HG03135 (cell line): ENCODE measurements around the gene HEXIM2.

Source experiments
- ATAC-seq: cut with Tn5 transposase; IDR thresholded peaks from one replicate; pipeline ENCODE4 v1.9.1; 2021; ENCODE audit warnings: mild to moderate bottlenecking, moderate library complexity; ENCODE audit not compliant: unreplicated experiment

HEXIM2 gene

DNA sequence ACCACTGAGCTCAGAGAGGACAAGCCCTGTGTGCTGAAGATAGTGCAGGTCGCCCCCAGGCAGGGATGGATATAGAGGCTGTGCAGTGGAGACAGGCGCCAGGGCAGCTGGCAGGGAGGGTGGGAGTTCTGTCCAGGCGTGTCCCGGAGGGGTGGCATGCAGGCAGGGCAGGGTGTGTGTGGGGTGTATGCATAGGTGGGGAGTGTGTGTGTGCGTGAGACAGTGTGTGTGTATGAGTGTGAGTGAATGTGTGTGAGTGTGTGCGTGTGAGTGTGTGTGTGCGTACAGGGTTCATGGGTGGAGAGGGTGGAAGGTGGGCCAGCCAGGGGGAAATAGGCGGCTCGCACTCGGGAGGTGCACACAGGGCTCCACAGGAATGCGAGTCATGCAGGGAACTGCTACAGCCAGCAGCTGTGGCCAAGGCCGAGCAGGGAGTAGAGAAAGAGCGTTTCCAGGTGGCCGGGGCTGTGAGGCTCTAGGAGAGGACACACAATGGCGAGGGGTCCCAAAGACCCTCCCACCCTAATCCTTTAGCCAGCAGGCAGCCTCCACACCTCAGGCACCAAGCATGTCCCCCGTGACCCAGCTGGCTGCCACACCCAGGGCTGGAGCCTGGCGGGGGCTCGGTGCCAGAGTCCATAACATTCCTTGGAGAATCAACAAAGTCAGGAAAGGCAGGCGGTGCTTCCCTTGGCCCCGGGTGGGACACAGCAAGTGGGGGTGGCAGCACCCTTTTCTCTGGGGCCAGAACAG, 34.0 kb upstream of the HEXIM2 start:
- ATAC-seq: no peak

DNA sequence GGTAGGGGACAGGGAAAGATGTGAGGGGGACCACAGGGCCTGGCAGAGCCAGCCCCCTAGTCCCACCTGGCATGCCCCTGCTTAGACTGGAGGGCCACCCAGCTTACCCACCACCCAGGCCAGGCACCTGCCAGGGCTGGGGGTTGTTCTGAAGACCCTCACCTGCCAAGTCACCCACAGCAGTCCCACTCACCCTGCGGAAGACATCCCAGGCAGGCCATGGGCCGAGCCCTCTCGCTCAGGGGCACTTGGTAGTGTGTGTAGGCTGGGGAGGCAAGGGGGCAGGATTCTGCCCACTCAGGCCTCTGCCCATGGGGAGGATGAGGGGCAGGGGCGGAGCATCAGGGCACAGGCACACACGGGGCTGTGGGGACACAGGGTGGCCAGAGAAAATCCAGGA, 33.3 kb upstream of the HEXIM2 start:
- ATAC-seq: no peak

DNA sequence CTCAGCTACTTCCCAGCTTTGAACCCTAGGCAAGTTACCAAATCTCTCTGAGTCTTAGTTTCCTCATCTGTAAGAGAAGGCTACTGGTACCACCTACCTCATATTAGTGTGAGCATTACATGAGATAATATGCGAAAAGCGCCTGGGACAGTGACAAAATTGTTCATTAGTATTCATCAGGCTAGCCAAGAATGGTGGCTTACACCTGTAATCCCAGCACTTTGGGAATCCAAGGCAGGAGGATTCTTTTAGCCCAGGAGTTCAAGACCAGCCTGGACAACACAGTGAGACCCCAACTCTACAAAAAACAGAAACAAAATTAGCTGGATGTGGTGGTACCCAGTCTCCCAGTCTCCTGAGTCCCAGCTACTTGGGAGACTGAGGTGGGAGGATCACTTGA, 32.7 kb upstream of the HEXIM2 start:
- ATAC-seq: no peak

DNA sequence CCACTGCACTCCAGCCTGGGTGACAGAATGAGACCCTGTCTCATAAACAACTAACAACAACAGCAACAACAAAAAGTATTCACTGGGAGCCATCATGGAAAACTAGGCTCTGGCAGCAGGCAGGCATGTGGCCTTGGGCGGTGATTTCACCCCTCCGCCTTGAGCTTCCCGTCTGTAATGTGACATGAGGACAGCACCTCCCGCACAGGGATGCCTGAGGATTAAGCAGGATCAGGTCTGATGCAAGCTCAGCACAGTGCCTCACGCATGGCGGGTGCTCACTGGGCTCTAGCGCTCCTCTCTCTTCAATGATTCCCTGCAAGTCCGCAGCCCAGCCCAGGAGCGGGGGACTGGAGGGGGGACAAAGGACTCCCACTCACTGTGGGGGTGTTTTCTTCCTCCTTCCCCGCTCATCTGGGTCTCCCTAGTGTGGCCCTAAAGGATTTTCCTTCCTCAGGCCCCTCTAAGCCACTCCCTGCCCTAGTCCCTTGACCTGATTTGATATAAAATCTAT, 32.2 kb upstream of the HEXIM2 start:
- no peak for ATAC-seq

DNA sequence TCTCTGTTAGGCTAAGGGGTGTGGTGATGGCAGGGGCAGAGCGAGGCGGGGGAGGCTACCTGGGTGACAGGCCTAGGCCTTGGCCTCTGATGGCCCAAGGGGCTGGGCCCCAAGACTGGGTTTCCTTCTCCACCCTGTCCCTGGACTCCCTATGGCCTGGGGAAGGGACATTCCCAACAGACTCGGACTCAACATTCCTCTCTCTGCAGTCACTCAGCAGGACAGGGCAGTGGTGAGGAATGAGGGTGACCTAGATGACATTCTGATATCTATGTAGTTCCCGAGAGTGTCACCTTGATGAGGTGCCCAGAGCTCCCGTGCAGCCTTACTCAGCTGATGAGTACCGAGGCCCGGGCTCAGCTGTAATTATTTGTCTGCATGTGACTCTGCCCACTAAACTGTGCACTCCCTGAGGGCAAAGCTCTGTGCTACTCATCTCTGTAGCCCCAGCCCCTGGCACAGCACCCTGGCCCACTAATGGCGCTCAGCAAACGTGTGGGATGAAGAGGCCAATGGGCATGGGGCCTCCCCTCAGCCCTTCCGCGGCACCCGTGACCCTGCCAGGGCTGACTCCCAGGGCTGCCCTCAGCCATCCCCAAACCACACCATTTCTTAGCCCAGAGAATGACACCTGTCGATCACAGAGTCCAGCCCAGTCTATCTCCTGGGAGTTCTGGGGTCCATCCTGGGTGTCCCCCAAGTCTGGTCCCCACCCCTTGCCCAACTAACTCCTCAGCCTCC, 31.6 kb upstream of the HEXIM2 start:
- no peak for ATAC-seq

DNA sequence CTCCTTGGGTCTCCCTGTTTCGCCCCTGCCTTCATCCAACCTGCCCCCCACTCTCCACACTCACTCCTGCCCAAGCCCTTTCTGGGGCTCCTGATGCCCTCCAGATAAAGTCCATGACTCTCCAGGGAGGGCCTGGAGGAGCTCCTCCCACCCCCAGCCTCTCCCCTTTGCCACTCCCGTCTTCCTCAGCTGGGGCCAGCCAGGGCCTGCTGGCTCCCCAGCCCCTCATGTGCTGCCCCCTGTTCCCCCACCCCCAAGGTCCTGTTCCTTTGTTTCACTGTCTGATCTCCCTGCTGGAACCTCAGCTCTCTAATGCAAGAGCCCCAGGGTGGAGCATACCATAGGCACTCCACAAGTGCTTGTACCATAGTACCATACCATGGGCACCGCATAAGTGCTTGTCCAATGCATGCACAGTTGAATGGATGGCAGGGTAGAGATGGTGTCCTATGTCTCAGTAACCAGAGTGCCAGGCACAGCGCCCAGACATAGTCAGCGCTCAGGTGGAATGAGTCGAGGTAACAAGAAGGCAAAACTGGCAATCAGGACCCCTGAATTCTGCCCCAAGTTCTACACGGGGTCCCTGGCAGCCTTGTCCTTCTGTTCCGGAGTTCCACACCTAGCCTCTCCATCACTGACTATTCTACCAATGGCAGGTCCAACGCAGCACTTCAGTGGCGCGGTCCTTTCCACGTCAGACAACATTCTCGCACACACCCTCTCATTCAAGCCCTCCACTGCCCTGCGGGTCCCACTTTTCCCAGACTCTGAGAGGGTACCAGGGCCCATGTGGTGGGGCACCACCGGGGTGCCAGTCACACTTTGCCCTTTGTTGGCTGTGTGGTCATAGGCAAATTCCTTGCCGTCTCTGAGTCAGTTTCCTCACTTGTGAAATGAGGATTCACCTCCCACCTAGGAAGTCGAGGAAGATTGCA, 30.7 kb upstream of the HEXIM2 start:
- ATAC-seq: no peak

DNA sequence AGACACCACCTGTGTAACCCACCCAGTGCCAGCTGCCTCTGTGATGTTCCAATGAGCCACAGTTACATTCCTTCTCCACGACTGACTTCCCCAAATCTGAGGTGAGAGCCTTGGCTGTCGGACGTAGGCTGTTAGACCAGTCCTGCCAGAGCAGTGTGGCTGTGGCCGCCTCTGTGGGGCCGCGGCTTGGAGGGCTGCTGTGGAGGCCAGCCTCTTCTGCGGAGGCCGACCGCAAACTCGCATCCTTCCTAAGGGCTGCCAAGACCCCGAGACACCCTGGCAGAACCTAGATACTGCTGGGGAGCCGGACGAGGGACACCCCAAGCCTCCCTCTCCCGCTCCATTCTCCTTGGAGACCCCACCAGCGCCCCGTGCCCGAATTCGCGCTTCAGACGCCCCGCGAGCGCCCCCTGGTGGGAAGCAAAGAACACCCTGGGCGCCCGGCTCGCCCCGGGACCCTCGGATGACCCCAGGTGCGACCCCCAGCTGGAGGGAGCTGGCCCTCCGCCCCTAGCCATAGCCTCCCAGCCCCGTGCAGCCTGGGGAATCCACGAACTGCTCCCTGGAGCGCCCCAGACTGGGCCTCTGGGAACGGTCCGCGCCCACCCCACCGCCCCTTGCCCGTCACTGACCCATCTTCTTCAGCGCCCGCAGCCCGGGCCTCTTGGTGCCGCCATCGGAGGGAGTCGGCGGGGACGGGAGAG, 29.9 kb upstream of the HEXIM2 start:
- ATAC-seq: no peak

DNA sequence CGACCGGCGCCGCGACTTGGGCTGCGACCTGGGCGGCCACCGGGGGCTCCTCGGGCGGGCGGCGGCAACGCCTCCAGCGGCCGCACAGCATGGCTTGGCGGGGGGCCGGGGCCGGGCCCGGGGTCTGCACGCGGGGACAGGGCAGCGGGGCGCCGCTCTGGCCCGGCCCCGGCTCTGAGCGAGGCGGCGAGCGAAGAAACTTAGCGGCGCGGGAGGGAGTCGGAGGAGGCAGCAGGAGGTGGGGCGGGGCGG, 29.4 kb upstream of the HEXIM2 start, which contains the start of gene PLCD3:
PLCD3 (minus strand) TSS at position 196 of the 252 bp plus-strand sequence; CDS start at position 91, 105 bp downstream.
- ATAC-seq: no peak

DNA sequence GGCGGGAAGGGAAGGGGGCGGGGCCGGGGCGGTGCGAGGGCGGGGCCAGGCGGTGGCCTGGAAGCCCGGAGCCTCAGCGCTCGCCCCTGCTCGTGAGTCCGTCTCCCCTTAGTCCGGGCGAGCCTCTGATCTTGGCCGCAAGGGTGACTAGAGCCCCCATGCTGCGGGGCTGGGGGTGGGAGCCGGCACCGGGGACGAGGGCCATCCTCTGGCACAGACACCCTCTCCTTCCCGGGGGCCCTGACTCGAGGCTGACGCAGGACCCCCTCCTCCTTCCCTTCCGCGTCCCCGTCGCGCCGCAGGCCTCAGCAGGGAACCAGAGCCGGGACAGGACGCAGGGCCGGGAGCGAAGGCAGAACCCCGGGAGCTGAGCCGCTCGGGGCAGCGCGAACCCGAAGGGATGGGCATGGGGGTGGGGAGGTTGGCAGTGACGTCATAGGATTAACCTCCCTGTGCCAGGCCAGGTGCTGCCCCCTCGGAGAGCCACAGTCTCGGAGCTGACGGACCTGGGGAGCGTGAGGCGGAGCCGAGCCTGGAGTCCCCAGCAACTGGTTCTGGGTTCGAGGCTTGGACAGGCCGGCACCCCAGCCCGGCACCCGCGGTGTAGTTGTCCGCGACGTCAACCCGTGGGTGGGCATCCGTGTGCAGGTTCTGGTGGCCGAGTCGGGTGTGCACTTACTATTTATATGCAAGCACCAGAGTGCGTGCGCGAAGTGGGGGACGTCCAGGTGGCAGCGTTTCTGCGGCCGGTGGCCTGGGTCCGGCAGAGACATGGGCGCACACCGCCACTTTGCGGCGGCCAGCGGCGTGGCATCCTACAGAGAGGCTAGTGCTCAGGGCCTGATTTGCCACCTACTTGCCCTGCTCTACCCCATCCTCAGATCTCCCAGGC, 28.9 kb upstream of the HEXIM2 start:
- no peak for ATAC-seq

DNA sequence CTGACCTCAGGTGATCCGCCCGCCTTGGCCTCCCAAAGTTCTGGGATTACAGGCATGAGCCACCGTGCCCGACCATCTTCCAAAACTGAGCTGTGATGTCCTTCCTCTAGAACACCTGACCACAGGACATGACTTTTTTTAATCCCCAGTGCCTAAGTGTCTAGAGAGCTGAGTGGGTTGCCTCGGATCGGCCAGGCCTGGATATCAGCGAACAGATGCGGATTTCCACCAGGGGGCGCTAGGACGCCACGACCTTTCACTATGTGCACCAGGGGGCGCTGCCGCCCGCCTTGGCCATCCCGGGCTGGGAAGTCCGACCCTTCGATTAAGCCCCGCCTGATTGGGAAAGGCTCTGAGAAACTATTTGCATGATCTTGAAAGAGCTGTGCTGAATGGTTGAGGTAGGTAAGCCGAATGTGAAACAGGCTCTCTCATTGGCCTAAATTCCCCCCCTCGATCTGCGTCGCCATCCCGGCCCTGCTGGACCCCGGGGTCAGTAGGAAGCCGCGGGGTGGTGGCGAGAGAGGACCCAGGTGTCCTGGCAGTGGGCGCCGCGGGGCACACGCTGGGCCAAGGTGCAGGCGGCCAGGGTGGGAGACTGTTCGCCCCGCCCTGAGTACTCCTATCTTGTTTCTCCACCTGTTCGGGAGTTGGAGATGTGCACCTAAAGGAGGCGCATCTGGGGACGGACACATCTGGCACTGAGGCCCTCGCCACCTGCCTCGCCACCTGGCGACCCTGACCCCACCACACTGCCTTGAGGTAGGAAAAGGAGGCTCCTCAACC, 26.3 kb upstream of the HEXIM2 start, which contains the start of gene ACBD4:
ACBD4 (plus strand) TSS at position 496 of the 786 bp plus-strand sequence. CDS start 458 bp downstream, outside the sequence.
- ATAC-seq: peak; percentile 69

DNA sequence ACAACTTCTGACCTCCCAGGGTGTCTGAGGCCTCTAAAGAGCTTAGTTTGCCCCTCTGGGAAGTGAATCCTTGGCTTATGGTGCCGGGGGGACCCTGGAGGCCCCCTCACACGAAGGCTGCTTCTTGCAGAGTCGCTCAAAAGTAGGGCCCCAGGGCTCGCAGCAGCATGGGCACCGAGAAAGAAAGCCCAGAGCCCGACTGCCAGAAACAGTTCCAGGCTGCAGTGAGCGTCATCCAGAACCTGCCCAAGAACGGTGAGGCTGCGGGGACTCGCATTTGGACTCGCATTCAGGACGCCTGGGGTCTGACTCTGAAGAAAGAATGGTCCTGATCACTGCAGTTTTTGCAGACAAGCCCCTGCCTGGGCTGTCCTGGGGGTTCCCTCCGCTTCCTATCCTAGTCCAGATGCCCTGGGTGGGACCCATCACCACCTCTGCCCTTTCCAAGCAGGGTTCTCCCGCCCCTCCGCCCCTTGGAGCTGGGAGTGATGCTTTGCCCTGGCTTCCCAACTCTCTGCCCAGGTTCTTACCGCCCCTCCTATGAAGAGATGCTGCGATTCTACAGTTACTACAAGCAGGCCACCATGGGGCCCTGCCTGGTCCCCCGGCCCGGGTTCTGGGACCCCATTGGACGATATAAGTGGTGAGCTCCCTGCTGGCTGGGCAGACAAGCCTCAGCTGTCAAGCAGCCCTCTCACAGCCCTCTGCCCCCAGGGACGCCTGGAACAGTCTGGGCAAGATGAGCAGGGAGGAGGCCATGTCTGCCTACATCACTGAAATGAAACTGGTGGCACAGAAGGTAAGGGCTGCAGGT, 25.5 kb upstream of the HEXIM2 start:
- ATAC-seq: no peak

DNA sequence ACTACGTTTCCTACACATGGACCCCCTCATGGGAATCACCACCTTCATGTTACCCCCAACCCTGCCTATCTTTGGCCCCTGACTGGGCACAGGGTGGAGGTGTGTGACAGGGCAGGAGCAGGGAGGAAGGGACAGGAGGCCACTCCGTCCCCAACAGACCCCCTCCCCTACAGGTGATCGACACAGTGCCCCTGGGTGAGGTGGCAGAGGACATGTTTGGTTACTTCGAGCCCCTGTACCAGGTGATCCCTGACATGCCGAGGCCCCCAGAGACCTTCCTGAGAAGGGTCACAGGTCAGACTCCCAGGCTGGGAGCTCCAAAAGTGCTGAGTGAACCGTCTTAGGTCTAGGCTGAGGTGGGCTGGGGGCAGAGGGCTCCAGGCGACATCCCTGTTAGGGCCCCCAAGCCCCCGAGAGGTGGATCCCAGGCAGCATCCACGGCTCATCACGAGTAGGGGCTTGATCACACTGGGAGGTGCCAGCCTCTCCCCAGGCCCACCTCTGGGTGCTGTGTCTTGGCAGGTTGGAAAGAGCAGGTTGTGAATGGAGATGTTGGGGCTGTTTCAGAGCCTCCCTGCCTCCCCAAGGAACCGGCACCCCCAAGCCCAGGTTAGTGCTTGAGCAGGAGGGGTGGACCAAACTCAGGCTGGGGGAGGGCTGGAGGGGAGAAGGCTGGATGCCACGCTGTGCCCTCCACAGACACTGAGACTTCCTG, 24.7 kb upstream of the HEXIM2 start:
- no peak for ATAC-seq

DNA sequence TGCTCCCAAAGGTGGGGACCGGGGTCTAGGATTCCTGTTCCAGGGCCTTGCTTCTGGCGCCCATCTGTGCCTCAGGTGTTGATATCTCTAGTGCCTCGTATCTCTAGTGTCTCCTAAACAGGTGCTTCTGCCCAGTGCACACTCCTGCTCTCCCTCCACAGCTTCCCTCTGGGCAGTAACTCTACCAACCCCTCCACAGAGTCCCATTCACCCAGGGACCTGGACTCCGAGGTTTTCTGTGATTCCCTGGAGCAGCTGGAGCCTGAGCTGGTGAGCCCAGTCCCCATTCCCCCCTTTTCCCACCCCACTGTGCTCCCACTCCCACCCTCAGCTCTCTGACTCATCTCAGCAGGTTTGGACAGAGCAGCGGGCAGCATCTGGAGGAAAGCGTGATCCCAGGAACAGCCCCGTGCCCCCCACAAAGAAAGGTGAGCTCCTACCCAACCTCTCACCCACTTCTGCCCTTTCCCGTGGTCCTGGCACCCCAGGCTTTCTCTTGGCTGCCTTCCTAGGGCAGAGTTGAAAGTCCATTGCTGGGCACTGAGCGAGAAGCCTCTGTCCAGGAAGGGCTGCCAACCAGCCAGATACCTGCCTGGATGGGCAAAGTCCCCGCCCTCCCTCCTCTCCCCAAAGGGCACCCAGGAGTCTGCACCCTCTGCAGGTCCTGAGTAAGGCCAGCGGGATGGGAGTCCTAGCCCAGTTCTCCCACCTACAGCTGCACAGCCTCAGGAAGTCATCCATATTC, 23.9 kb upstream of the HEXIM2 start:
- no peak for ATAC-seq

DNA sequence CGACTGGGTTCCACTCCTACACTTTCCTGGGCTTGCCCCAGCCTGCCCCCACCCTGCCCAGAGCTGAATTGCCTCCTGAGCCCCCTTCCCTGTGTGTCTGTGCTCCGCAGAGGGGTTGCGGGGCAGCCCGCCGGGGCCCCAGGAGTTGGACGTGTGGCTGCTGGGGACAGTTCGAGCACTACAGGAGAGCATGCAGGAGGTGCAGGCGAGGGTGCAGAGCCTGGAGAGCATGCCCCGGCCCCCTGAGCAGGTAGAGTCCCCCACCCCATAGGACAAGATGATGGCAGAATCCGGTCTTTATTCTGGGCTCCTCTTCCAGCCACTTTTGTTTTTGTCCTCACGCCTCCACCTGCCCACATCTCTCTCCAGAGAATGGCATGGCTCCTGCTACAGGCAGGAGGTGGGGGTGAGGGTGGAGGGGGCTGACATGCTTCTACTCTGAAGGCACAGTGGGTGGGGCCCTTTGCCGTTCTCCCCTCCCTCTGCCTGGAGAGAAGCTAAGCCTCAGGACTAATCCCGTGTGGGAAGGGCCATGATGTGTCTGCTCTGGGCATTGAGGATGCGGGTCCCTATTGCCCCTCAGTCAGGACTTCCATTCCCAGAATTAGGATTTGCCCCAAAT, 22.7 kb upstream of the HEXIM2 start:
- ATAC-seq: no peak

DNA sequence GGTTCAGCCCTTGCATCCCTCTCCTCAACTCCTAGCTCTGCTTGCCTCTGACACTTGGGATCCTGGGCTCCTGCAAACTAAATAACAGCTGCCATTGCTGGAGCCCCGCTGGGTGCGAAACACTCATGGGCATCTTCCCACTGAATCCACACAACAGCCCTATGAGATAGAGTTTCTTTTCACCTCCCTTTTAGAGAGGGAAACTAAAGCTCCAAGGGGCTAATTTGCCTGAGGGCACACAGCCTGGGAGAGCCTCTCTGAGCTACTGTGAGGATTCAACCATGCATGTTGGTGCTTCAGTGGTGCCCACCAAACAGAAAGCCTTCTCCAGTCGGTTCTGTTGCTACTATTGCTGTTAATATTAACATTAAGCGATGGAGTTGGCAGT, 22.1 kb upstream of the HEXIM2 start:
- ATAC-seq: no peak

DNA sequence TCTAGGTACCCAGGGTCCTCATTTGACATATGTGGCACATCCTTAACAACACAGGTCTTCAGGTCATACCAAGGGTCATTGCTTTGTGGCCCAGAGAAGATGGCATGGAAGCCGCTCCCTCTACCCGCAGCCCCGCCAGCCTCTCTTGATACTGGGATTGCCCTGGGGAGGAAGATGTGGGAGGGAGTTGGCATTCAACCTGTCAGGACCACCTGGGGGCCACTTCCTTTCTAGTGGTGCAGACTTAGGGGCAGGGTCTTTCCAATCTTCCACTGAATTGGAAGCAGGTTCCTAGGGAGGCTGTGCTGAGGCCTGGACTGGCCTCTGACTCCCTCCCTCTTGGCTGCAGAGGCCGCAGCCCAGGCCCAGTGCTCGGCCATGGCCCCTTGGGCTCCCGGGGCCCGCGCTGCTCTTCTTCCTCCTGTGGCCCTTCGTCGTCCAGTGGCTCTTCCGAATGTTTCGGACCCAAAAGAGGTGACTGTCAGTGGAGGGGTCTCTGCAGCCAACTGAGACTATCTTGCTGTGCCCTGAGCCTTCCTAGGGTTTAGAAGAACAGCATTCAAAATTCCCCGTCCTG, 18.5 kb upstream of the HEXIM2 start:
- ATAC-seq: no peak
